ENCODE data around the gene NACAD.

The NACAD gene

DNA sequence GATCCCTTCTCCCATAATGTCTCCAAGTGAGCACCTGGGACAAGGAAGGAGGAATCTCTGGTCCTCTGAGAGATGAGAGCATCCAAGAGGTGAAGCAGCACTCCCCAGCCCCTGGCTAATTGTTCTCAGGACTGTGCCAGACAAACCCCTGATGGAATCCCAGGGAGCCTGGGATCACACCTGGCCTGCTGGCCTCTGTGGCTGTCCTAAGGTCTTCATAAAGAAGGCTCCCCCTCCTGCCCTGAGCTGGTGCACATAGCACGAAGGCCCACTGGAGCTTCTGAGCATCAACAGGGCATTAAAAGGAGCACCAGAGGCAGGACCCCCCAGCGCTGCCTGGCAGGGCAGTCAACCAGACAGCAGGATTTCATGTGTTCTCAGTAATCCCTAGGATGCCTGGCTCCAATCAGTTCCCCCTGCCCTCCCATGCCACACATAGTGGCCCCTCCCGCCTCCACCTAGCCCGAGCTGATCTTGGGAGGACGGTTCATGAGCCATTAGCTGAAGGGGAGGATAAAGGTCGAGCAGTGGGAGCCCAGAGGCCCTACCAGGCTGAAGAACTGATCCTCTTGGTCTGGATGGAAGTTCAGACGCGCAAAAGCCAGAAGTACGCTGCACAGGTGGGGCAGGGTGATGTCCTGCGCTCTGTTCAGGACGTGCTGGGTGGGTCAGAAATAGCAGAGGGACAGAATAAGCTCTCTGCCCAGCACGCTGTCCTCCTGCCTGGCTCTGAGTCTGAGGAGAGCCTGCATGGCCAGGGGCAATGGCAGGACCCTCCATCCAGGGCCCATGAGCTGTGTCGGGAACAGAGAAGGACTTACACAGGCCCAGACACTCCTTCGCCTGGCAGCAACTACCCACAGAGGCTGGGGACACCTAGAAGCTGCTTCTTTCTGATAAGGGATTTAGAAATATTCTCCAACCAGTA is 14.3 kb upstream of the NACAD start:
- in situ Hi-C loops (cut with HindIII; ENCODE audit: low sequenced_read_pairs) = no loop called here
- DNase-seq (ENCODE audit: low read depth) = no peak

DNA sequence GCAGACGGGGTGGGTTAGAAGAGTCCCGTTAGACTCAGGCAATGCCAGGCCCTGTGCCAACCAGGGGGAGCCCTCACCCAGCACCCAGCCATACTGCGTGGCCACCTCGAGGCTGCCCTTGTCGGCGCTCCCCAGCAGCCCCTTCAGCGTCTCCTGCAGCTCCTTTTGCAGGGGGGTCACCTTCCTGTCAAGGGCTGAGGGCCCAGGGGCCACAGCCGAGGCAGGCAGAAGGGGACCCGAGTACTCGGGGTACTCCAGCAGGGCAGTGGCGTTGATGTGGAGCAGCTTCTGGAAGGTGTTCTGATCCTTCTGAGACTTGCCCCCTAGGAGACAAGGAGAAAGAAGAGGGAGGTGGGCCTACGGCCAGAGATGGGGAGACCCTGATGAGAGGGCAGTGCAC is 13.0 kb upstream of the NACAD start:
- TF ChIP-seq, protein P1, sequence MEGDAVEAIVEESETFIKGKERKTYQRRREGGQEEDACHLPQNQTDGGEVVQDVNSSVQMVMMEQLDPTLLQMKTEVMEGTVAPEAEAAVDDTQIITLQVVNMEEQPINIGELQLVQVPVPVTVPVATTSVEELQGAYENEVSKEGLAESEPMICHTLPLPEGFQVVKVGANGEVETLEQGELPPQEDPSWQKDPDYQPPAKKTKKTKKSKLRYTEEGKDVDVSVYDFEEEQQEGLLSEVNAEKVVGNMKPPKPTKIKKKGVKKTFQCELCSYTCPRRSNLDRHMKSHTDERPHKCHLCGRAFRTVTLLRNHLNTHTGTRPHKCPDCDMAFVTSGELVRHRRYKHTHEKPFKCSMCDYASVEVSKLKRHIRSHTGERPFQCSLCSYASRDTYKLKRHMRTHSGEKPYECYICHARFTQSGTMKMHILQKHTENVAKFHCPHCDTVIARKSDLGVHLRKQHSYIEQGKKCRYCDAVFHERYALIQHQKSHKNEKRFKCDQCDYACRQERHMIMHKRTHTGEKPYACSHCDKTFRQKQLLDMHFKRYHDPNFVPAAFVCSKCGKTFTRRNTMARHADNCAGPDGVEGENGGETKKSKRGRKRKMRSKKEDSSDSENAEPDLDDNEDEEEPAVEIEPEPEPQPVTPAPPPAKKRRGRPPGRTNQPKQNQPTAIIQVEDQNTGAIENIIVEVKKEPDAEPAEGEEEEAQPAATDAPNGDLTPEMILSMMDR (IDR thresholded peaks at IDR 0.05; ENCODE audit: low read depth, low read length, missing control alignments) = no peak
- in situ Hi-C loops (cut with HindIII; ENCODE audit: low sequenced_read_pairs) = no loop called here
- H3K4me3 ChIP-seq (ENCODE audit: low read depth, low read length) = no peak overlapping the region
- no peak for DNase-seq (ENCODE audit: low read depth)

More for the DNA sequence above, 14.3 kb upstream of the NACAD start:
- TF ChIP-seq, protein P1 (IDR thresholded peaks at IDR 0.05; ENCODE audit: low read depth, low read length, missing control alignments) = no peak
- H3K4me3 ChIP-seq (ENCODE audit: low read depth, low read length) = no peak overlapping the region

DNA sequence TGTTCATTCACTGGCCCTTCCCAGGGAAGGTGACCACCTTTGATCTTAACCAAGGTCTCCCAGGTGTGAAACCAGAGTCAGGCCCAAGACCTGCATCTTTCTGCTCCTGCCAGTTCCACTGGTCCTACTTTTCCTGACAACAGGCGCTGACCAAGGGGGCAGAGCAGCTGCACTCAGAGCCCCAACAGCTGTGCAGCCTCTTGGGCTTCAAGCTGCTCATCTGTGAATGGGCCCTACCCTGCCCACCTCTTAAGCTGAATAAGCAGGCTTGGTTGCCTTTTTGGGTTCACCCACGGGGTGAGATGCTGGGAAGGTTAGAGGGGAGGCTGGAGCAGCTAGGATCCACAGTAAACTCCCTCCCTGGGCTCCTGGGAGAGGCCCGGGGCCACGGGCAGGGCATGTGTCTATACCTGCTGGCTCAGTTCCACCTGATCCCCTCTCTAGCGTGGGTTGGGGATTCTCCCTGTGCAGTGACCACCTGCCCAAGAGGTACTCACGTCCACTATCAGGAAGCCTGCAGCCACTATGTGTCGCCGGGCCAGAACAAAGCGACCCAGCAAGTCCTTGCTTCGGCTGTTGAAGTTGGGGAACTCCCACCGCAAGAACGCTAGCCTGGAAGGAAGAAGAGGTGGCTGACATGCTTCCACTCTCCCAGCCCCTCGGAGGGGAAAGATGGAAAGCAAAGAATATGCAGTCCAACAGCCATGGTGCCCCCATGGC is 12.2 kb upstream of the NACAD start:
- DNase-seq (ENCODE audit: low read depth) = no peak

DNA sequence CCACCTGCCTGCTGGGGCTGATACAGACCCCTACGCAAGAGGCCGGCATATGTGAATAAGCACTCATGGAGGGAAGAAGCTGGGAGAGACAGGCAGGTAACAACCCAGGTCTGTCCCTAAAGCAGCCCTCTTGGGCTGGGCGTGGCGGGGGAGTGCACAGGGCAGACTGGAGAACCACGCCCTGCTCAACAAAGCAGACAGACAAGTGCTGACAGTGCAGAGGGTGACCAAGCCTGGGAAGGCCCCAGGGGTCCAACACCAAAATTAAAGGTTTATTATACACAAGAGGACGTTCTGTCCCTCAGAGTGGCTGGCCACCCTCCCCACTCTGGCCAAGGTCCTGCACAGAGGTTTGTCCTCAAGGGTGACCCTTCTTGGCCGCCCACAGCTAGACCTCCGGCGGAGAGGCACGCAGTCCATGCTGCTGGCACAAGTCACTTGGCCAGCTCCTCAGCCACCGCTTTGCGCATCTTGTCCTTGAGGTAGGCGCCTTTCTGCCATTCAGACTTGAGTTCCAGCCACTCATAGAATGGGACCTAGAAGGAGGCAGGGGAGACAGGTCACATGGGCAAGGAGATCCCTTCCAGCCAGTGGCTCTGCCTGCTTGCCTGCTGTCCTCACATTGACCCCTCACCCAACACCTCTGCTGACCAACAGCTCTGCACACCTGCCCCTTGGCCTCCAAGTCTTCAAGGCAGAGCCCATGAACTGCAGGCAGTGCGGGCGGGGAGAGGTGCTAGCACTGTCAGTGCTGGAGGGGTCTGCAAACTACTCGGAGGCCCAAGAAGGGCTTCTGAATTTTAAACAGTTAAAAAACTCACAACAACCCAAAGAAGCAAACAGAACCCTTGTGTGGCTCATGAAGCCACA is 11.4 kb upstream of the NACAD start:
- TF ChIP-seq, protein P1 (IDR thresholded peaks at IDR 0.05; ENCODE audit: low read depth, low read length, missing control alignments) = no peak
- DNase-seq (ENCODE audit: low read depth) = no peak
- in situ Hi-C loops (cut with HindIII; ENCODE audit: low sequenced_read_pairs) = no loop called here
- no peak overlapping the region for H3K4me3 ChIP-seq (ENCODE audit: low read depth, low read length)

More for the DNA sequence above, 12.2 kb upstream of the NACAD start:
- in situ Hi-C loops (cut with HindIII; ENCODE audit: low sequenced_read_pairs) = no loop called here
- TF ChIP-seq, protein P1 (IDR thresholded peaks at IDR 0.05; ENCODE audit: low read depth, low read length, missing control alignments) = no peak
- no peak overlapping the region for H3K4me3 ChIP-seq (ENCODE audit: low read depth, low read length)

DNA sequence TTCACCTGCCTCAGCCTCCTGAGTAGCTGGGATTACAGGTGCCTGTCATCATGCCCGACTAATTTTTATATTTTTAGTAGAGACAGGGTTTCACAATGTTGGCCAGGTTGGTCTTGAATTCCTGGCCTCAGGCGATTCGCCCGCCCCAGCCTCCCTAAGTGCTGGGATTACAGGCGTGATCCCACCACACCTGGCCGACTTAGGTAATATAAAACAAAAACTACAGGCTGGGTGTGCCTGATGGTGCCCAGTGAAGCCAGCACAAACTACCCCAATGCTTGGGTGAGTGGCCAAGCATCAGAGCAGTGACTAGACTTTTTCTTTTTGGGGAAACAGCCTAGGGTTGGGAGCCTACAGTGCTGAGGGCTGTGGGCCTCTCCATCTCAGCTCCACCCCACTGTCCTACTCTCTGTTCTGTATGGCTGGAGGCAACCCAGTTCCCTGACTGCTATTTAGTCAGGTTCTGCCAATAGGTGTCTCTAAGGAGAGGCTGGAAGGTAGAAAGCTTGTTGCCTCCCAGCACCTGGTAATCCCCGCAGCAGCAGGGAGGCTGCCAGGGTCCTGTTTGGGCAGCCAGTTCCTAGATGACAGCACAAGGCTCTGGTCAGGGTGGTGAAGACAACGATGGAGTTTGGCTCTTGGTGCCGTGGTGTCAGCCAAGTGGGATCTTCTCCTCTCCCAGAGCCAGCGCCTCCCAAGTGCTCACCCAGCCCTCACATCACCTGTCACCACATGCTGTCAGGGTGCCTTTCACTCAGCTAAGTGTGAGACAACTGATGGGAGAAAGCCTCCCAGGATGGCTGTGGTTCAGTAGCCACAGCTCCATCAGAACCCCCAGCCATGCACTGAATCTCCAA is 10.4 kb upstream of the NACAD start:
- H3K4me3 ChIP-seq (ENCODE audit: low read depth, low read length) = no peak overlapping the region
- in situ Hi-C loops (cut with HindIII; ENCODE audit: low sequenced_read_pairs) = no loop called here
- no peak for DNase-seq (ENCODE audit: low read depth)
- TF ChIP-seq, protein P1 (IDR thresholded peaks at IDR 0.05; ENCODE audit: low read depth, low read length, missing control alignments) = no peak

All from astrocyte of the cerebellum (primary cell).